SK-N-MC (cell line): ENCODE data around the gene SIPA1L3.

ENCODE experiments used
- DNase-seq: peaks from one replicate; pipeline ENCODE4 v3.0.0-alpha.2; 2011; ENCODE audit warnings: low read depth, low spot score
- H3K27ac ChIP-seq: fragments of 200-600 bp; sonication (generic); 2 replicates; pipeline ENCODE4 v1.5.1; 2016; ENCODE audit warnings: mixed run types
- H3K36me3 ChIP-seq: fragments of 200-600 bp; sonication (generic); 2 replicates; pipeline ENCODE4 v1.6.1; 2017; ENCODE audit warnings: antibody characterized with exemption, low read length, mixed read lengths; ENCODE audit not compliant: insufficient read depth
- H3K4me3 ChIP-seq: fragments of 200-600 bp; sonication (generic); 2 replicates; pipeline ENCODE4 v1.5.1; 2016
- H3K9ac ChIP-seq: fragments of 200-600 bp; sonication (generic); 2 replicates; pipeline ENCODE4 v1.8.0; 2017; ENCODE audit warnings: mixed run types, mixed read lengths; ENCODE audit not compliant: insufficient read length
- H3K9me3 ChIP-seq: fragments of 200-600 bp; sonication (generic); 2 replicates; pipeline ENCODE4 v1.6.1; 2017; ENCODE audit warnings: low read depth, mild to moderate bottlenecking, antibody characterized with exemption, low read length, moderate library complexity, mixed read lengths
- EZH2 ChIP-seq: fragments of 200-600 bp; sonication (generic); IDR thresholded peaks from one replicate; pipeline ENCODE4 v1.6.1; 2017; ENCODE audit warnings: antibody characterized with exemption
- FOXP2 ChIP-seq: optimal IDR thresholded peaks from 2 replicates; pipeline ENCODE3; 2011; ENCODE audit warnings: mild to moderate bottlenecking, moderate library complexity; ENCODE audit not compliant: insufficient read depth; ENCODE audit errors: extremely low read length, control extremely low read depth
- POLR2AphosphoS5 ChIP-seq: IDR thresholded peaks from 2 replicates; pipeline ENCODE4 v1.6.1; 2012; ENCODE audit warnings: mild to moderate bottlenecking, low read depth, low read length, borderline replicate concordance

Gene SIPA1L3

GRCh38 chr19:38142176-38143035, 235.4 kb downstream of the SIPA1L3 start:
- H3K27ac ChIP-seq = no peak overlapping the region
- no peak for TF ChIP-seq FOXP2
- TF ChIP-seq EZH2 = no peak
- no peak for TF ChIP-seq POLR2AphosphoS5
- H3K9me3 ChIP-seq = no peaks in the 10 kb centered on the region
- DNase-seq = no peak
- H3K4me3 ChIP-seq = no peak overlapping the region
- H3K36me3 ChIP-seq = no peaks in the 10 kb centered on the region
- H3K9ac ChIP-seq = no peak overlapping the region

GRCh38 chr19:38143847-38144246, 236.8 kb downstream of the SIPA1L3 start:
- no peaks in the 10 kb centered on the region for H3K9me3 ChIP-seq
- no peak overlapping the region for H3K4me3 ChIP-seq
- H3K9ac ChIP-seq = no peak overlapping the region
- no peak overlapping the region for H3K27ac ChIP-seq
- DNase-seq = no peak
- no peak for TF ChIP-seq POLR2AphosphoS5
- TF ChIP-seq FOXP2 = no peak
- no peak for TF ChIP-seq EZH2
- H3K36me3 ChIP-seq = no peaks in the 10 kb centered on the region

- DNase-seq = no peak
- Histone ChIP-seq H3K4me3 (no peak overlapping the region), H3K27ac (no peak overlapping the region), H3K36me3 (no peaks in the 10 kb centered on the region), H3K9me3 (no peaks in the 10 kb centered on the region), H3K9ac (no peak overlapping the region)
- no peak for TF ChIP-seq POLR2AphosphoS5
These were observed 237.7 kb downstream of the SIPA1L3 start for GRCh38 chr19:38144667-38145066.

- TF ChIP-seq EZH2 (no peak), POLR2AphosphoS5 (no peak), FOXP2 (no peak)
- Histone ChIP-seq H3K4me3 (no peak overlapping the region), H3K9ac (no peak overlapping the region), H3K36me3 (no peaks in the 10 kb centered on the region), H3K27ac (no peak overlapping the region), H3K9me3 (no peaks in the 10 kb centered on the region)
- DNase-seq = no peak
These were observed 238.6 kb downstream of the SIPA1L3 start for GRCh38 chr19:38145623-38146022.

GRCh38 chr19:38148337-38148736, 241.3 kb downstream of the SIPA1L3 start:
- Histone ChIP-seq H3K4me3 (no peak overlapping the region), H3K9me3 (no peaks in the 10 kb centered on the region), H3K36me3 (no peaks in the 10 kb centered on the region), H3K9ac (no peak overlapping the region), H3K27ac (no peak overlapping the region)
- DNase-seq = no peak
- no peak for TF ChIP-seq FOXP2
- TF ChIP-seq EZH2 = no peak
- TF ChIP-seq POLR2AphosphoS5 = no peak

- Histone ChIP-seq H3K9me3 (no peaks in the 10 kb centered on the region), H3K36me3 (no peaks in the 10 kb centered on the region), H3K27ac (no peak overlapping the region), H3K4me3 (no peak overlapping the region), H3K9ac (no peak overlapping the region)
- no peak for TF ChIP-seq POLR2AphosphoS5
- no peak for TF ChIP-seq EZH2
- no peak for TF ChIP-seq FOXP2
- no peak for DNase-seq
These were observed 242.7 kb downstream of the SIPA1L3 start for GRCh38 chr19:38149661-38150061.

GRCh38 chr19:38151242-38151641, 244.2 kb downstream of the SIPA1L3 start:
- Histone ChIP-seq H3K4me3 (no peak overlapping the region), H3K9ac (no peak overlapping the region), H3K9me3 (no peaks in the 10 kb centered on the region), H3K36me3 (no peaks in the 10 kb centered on the region), H3K27ac (no peak overlapping the region)
- no peak for TF ChIP-seq EZH2
- no peak for TF ChIP-seq FOXP2
- TF ChIP-seq POLR2AphosphoS5 = no peak
- no peak for DNase-seq

- Histone ChIP-seq H3K9ac (no peak overlapping the region), H3K9me3 (no peaks in the 10 kb centered on the region), H3K27ac (no peak overlapping the region), H3K36me3 (no peaks in the 10 kb centered on the region), H3K4me3 (no peak overlapping the region)
- TF ChIP-seq EZH2 (no peak), POLR2AphosphoS5 (no peak), FOXP2 (no peak)
- no peak for DNase-seq
These were observed 245.7 kb downstream of the SIPA1L3 start for GRCh38 chr19:38152461-38153379.
